Stimulated activated CD4-positive, alpha-beta T cell treated with anti-CD3 and anti-CD28 coated beads, Interleukin-12 subunit alpha, Interleukin-12 subunit beta, amount 100 ng/mL, for 4 hours (primary cell): ENCODE results near the gene NRXN3.

Experiments used
- DNase-seq: peaks from one replicate; pipeline ENCODE4 v3.0.0-alpha.2; 2020

NRXN3 gene

DNA sequence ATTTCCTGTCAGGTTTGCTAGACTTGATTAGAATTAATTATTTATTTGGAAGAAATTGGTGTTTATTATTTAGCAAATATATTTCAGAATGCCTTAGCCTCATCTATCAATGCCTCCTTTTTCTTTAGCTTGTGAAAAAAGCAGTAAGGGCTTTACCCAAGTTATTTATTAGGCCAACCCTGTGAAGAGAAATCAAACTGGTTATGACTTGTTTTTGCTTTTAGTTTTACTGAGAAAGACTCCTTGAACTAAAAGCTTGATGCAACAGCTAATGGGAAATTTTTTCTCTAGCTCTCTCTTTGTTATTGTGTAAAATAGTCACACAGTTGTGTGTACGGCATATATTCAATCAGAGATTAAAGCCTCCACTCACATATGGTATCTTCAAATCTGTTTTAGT lies 1734.3 kb downstream of the NRXN3 start:
- DNase-seq, result no peak

DNA sequence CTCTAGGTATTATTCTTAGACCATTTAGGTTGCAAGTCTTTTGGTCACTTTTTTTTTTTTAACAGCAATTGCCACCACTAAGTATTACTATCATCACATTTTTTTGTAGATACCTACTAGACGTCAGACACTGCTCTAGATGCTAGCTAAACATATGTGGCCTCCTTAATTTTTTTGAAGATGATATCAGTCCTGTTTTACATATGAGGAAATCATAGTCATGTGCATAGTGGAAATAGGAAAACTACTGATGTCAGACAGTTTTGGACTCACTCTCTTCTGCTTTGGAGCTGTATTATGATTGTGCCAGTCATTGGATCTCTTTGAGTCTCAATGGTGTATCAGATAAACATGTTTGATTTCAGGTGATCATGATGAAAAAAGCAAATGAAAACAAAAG lies 1736.8 kb downstream of the NRXN3 start:
- no peak for DNase-seq

GRCh38 chr14:79910086-79910485 lies 1739.9 kb downstream of the NRXN3 start:
- DNase-seq, result no peak

DNA sequence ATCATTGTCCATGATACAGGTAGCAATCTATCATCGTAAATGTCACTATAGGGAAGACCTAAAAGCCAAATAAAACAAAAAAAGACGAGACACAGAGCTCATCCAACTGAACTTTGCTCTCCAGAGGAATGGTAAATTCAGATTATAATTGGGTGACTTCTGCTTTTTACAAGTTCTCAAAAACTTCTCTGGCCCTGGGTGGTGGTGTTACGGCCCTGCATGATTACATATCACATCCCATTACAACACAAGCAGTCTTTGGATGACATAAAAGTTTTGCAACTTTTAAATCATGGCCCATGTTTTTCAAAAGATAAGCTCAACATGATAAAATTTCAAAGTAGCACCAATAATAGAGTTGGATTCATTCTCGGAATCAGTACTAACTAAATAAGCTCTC lies 1741.6 kb downstream of the NRXN3 start:
- no peak for DNase-seq

GRCh38 chr14:79914595-79914994 lies 1744.4 kb downstream of the NRXN3 start:
- no peak for DNase-seq

DNA sequence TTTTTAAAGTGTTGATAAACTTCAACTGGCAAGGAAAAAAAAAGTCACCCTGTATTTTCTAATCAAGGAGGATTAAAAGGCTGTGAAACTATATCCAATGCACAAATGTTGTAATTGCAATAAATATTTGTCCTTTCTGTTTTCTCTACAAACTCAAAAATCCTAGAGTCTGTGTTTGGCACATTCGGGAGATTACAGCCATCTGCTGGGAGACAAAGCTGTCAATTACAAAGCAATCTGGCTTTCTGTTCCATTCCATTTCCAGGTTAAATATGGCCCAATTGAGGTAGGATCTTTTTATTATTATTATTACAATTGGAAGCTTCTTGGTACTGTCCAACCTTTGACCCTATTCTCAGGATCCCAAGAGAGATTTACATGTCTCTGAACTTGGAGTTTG lies 1745.2 kb downstream of the NRXN3 start:
- DNase-seq, result no peak

DNA sequence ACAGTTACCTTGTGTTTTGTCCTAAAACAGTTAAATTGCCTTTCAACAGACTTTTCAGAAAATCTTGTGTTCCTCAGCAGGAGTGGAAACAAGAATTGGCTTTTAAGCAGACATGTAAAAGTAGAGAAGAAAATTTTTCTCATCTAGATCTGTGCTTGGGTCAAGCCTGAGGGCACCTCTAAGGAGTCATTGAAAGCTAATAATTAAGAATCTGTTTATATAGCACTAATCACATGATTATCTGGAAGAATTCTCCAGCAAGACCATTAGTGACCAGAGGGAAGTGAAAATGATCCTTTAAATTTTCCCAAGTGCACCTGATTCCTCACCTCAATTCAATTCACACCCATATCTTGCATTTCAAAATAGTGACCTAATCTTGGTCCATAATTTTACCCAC lies 1746.1 kb downstream of the NRXN3 start:
- DNase-seq, result no peak

GRCh38 chr14:79916892-79917291 lies 1746.7 kb downstream of the NRXN3 start:
- DNase-seq, result no peak
